IMR-90 (cell line): ENCODE results near the gene PTCH1. TPM values are rescaled to one million over a fixed set of nuclear protein-coding genes. Genes with fewer than 3 reads are reported as not detected.

ENCODE experiments used
- ATAC-seq: fragments of 200-7000 bp; cut with Tn5 transposase; 2 replicates; pipeline ENCODE4 v1.9.1; 2020; ENCODE audit warnings: low read depth, mild to moderate bottlenecking, moderate library complexity
- Bru-seq: library from RNA; stranded (reverse); fragments of 400-500 nt; gene quantifications from one replicate; lab custom pipeline; 2021; lab: Mats Ljungman, UMichigan
- BruChase-seq, 2 experiments: library from RNA; stranded (reverse); fragments of 400-500 nt; gene quantifications; one replicate each; lab custom pipeline; 2021; lab: Mats Ljungman, UMichigan
- BruUV-seq: library from RNA; stranded (reverse); fragments of 400-500 nt; replicated peaks from 2 replicates; lab custom pipeline; 2021; lab: Mats Ljungman, UMichigan
- CTCF ChIA-PET: fragments of 300-600 bp; formaldehyde crosslinking; extraction: SDS; loops from one replicate; lab custom pipeline; 2021; ENCODE audit warnings: antibody characterized with exemption; lab: Yijun Ruan, JAX
- POLR2A ChIA-PET: fragments of 300-600 bp; sonication (Branson Sonifier 250); formaldehyde crosslinking; loops from one replicate; lab custom pipeline; 2022; ENCODE audit warnings: antibody characterized with exemption; ENCODE audit not compliant: unreplicated experiment; lab: Charles Lee
- DNase-seq: peaks from one replicate; pipeline ENCODE4 v3.0.0; 2013
- H2AFZ ChIP-seq: replicated peaks from 2 replicates; pipeline ENCODE3; 2013; ENCODE audit warnings: low read length, mild to moderate bottlenecking; ENCODE audit not compliant: poor library complexity
- H2AK5ac ChIP-seq: 2 replicates; pipeline ENCODE4 v1.6.1; 2013; ENCODE audit warnings: low read depth, low read length, inconsistent platforms
- H2AK9ac ChIP-seq: replicated peaks from 2 replicates; pipeline ENCODE3; 2013; ENCODE audit warnings: mild to moderate bottlenecking, low read depth, low read length, moderate library complexity; ENCODE audit not compliant: poor library complexity
- H2BK120ac ChIP-seq: 2 replicates; pipeline ENCODE4 v1.6.1; 2013; ENCODE audit warnings: low read depth, low read length, inconsistent platforms
- H2BK15ac ChIP-seq: 3 replicates; pipeline ENCODE4 v1.6.1; 2013; ENCODE audit warnings: low read depth, low read length, inconsistent platforms
- H2BK20ac ChIP-seq: 2 replicates; pipeline ENCODE4 v1.6.1; 2013; ENCODE audit warnings: low read depth, mild to moderate bottlenecking, inconsistent platforms, low read length, moderate library complexity
- H2BK5ac ChIP-seq: 2 replicates; pipeline ENCODE4 v1.6.1; 2013; ENCODE audit warnings: mild to moderate bottlenecking, low read depth, low read length, inconsistent platforms; ENCODE audit not compliant: poor library complexity, severe bottlenecking
- H3K14ac ChIP-seq: replicated peaks from 2 replicates; pipeline ENCODE4 v1.6.1; 2013; ENCODE audit warnings: low read depth, low read length, inconsistent platforms
- H3K18ac ChIP-seq: 2 replicates; pipeline ENCODE4 v1.6.1; 2013; ENCODE audit warnings: low read depth, low read length, control low read depth
- H3K23ac ChIP-seq: 2 replicates; pipeline ENCODE4 v1.6.1; 2013; ENCODE audit warnings: low read depth, low read length, inconsistent platforms
- H3K27ac ChIP-seq: 2 replicates; pipeline ENCODE4 v1.5.1; 2013; ENCODE audit warnings: mild to moderate bottlenecking, control low read depth, low read length; ENCODE audit not compliant: insufficient read depth
- H3K27me3 ChIP-seq: 2 replicates; pipeline ENCODE4 v1.6.1; 2013; ENCODE audit warnings: low read length; ENCODE audit not compliant: control insufficient read depth, insufficient read depth
- H3K36me3 ChIP-seq: 2 replicates; pipeline ENCODE4 v1.6.1; 2013; ENCODE audit warnings: low read length, mixed read lengths; ENCODE audit not compliant: control insufficient read depth, insufficient read depth
- H3K4ac ChIP-seq: 2 replicates; pipeline ENCODE4 v1.6.1; 2013; ENCODE audit warnings: low read depth, low read length, inconsistent platforms
- H3K4me1 ChIP-seq: 2 replicates; pipeline ENCODE4 v1.6.1; 2013; ENCODE audit warnings: low read length, mixed read lengths; ENCODE audit not compliant: control insufficient read depth, insufficient read depth
- H3K4me2 ChIP-seq: 2 replicates; pipeline ENCODE4 v1.6.1; 2013; ENCODE audit warnings: low read depth, mild to moderate bottlenecking, control low read depth, low read length, moderate library complexity
- H3K4me3 ChIP-seq: 2 replicates; pipeline ENCODE4 v1.5.1; 2013; ENCODE audit warnings: low read depth, mild to moderate bottlenecking, control low read depth, low read length, moderate library complexity; ENCODE audit not compliant: insufficient read depth
- H3K56ac ChIP-seq: 2 replicates; pipeline ENCODE4 v1.6.1; 2013; ENCODE audit warnings: low read length, inconsistent platforms; ENCODE audit not compliant: insufficient read depth; ENCODE audit errors: extremely low read depth
- H3K79me1 ChIP-seq, 2 experiments: 2 replicates each; pipeline ENCODE4 v1.6.1; 2013; ENCODE audit warnings: low read length in 2 of 2, inconsistent platforms in 1 of 2, low read depth in 1 of 2
- H3K9ac ChIP-seq: 2 replicates; pipeline ENCODE4 v1.6.1; 2013; ENCODE audit warnings: low read depth, low read length, control low read depth
- H3K9me1 ChIP-seq: 2 replicates; pipeline ENCODE4 v1.6.1; 2013; ENCODE audit warnings: low read length, inconsistent platforms; ENCODE audit not compliant: insufficient read depth
- H3K9me3 ChIP-seq: 2 replicates; pipeline ENCODE4 v1.6.1; 2013; ENCODE audit warnings: low read length; ENCODE audit not compliant: control insufficient read depth, insufficient read depth
- H4K20me1 ChIP-seq: 2 replicates; pipeline ENCODE4 v1.6.1; 2013; ENCODE audit warnings: low read length, inconsistent platforms; ENCODE audit not compliant: insufficient read depth
- H4K5ac ChIP-seq: 2 replicates; pipeline ENCODE4 v1.6.1; 2013; ENCODE audit warnings: mild to moderate bottlenecking, low read depth, low read length, control low read depth
- H4K8ac ChIP-seq, 2 experiments: 2 replicates each; pipeline ENCODE4 v1.6.1; 2013; ENCODE audit warnings: low read depth in 2 of 2, low read length in 2 of 2, control low read depth in 1 of 2, inconsistent platforms in 1 of 2
- H4K91ac ChIP-seq: 2 replicates; pipeline ENCODE4 v1.6.1; 2013; ENCODE audit warnings: low read depth, low read length, inconsistent platforms; ENCODE audit not compliant: insufficient read depth
- BHLHE40 ChIP-seq: fragments of 150-350 bp; IDR thresholded peaks from 2 replicates; pipeline ENCODE4 v1.6.1; 2016; ENCODE audit warnings: mild to moderate bottlenecking, low read depth, low read length
- CHD1 ChIP-seq: IDR thresholded peaks from 2 replicates; pipeline ENCODE4 v1.6.1; 2012; ENCODE audit warnings: low read depth, low read length, improper control_type of control experiment
- MAZ ChIP-seq: IDR thresholded peaks from 2 replicates; pipeline ENCODE4 v1.6.1; 2012; ENCODE audit warnings: low read depth, mild to moderate bottlenecking, low read length, improper control_type of control experiment, moderate library complexity, borderline replicate concordance
- WGBS, 2 experiments: methylation state at CpG; one replicate each; pipeline versions ENCODE4 v1.1.5 to v1.1.7; 2013; ENCODE audit warnings: missing lambda C conversion rate in 2 of 2; ENCODE audit not compliant: insufficient read length in 1 of 2; ENCODE audit errors: extremely low coverage in 2 of 2; 5-methylcytosine and 5-hydroxymethylcytosine counted together
- dilution Hi-C: fragments of 300-500 bp; cut with HindIII; formaldehyde crosslinking; loops from one replicate; pipeline ENCODE4 v1.14.3; 2018; ENCODE audit warnings: low sequenced_read_pairs; ENCODE audit not compliant: unreplicated experiment
- in situ Hi-C: fragments of 300-500 bp; cut with MboI; formaldehyde crosslinking; loops from 3 replicates; pipeline ENCODE4 v1.14.3; 2019; ENCODE audit warnings: low sequenced_read_pairs, inconsistent platforms, mixed read lengths
- intact Hi-C: fragments of 100-400 bp; cut with micrococcal nuclease; formaldehyde crosslinking; loops from 2 replicates; pipeline ENCODE4 v1.10.0; 2022
- long read RNA-seq: library from polyadenylated mRNA; unstranded; transcript quantifications from one replicate; pipeline ENCODE4 v2.0.0, GENCODE V29; 2021; ENCODE audit not compliant: unreplicated experiment
- polyA plus RNA-seq, 3 experiments: library from polyadenylated mRNA; depleted of rRNA; stranded (reverse); fragments of >200 nt; gene quantifications; 2 replicates each; pipeline ENCODE4 v1.2.3, GENCODE V29; 2012; ENCODE audit warnings: low replicate concordance in 1 of 3
- total RNA-seq: library from RNA; depleted of rRNA; stranded (reverse); fragments of >200 nt; gene quantifications from 2 replicates; pipeline ENCODE4 v1.2.3, GENCODE V29; 2012; rRNA removed
- TF ChIP-seq, protein P1 (sequence below): fragments of 150-350 bp; IDR thresholded peaks from 2 replicates; pipeline ENCODE4 v1.6.1; 2017; ENCODE audit warnings: mild to moderate bottlenecking, antibody characterized with exemption, low read length, low read depth

PTCH1 gene
- 4.1 and 5.3 TPM in 2 replicates for total RNA-seq
- polyA plus RNA-seq (2012; rRNA removed): 5.0 and 6.0 TPM in 2 replicates
- polyA plus RNA-seq (2012; cell fraction: cytosol; rRNA removed): 2.0 and 3.7 TPM in 2 replicates
- polyA plus RNA-seq (2012; cell fraction: nucleus; rRNA removed; ENCODE audit: low replicate concordance): 12.6 and 14.4 TPM in 2 replicates
- Bru-seq, nascent RNA: percentile 77 among the genes with signal in this experiment
- BruChase-seq, experiment 1, labeled RNA remaining after a 6-hour chase: percentile 63 among the genes with signal in this experiment
- percentile 70 among the genes with signal in this experiment for BruChase-seq, experiment 2, labeled RNA remaining after a 2-hour chase
- long read RNA-seq, partial matches to known transcripts: 1 of 5 reads
- long read RNA-seq, other reads (novel, unspliced or antisense): 4 of 5 reads

DNA sequence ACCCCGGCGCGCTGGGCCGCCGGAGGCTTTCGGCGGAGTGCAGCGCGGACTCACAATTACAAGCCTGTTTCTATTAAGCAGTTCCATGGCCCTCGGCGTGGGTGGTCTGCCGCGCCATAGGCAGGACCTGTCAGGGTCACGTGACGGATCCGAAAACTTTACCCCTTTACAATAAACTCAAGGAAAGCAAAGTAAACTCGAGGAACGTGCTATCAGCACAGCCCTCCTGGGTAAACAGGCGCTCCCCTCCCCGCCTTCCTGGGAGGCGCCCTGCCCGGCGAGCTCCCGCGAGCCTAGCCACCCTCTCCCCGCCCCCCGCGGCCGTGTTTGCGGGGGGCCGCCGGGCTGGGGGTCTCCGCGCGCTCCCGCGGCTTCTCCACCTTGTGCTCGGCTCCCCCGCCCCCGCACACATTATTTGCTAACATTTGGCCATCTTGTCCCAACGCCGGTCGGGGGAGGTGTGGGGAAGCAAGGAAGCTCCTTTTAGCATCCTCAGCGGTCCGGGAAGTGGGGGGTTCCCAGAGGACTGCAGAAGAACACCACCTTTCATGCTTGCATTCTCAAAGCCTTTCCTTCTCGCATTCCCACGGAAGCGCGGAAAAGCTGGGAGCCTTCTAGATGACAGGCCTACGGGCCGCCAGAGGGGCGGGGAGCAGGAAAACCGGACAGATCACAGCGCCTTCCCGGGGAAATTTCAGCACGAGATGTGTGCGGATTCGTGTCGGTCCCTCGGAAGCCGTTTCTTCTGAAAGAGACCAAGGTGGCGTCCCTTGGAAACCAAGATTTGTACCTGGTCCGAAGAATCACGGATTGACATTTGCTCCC lies at the start of gene PTCH1:
Gene PTCH1 (minus strand): TSS at position 238 of the 825 bp plus-strand sequence.
- dilution Hi-C loops (no loop called here), intact Hi-C loops (loop anchor here (5.0 kb wide), 1 partner anchor 210 kb away; no protein-coding TSS in a partner anchor), in situ Hi-C loops (loop anchor here (10.0 kb wide), 2 partner anchors 202 to 358 kb away; partner anchors contain the start of genes ERCC6L2 and FANCC)
- H2AK9ac ChIP-seq: peak within 1 kb of the TSS; percentile 51
- H4K5ac ChIP-seq: no peak within 1 kb of the TSS
- H3K56ac ChIP-seq: no peak within 1 kb of the TSS
- H2BK20ac ChIP-seq: no peak within 1 kb of the TSS
- peaks cover 28% of the 10 kb centered on the region for H3K27me3 ChIP-seq
- H3K18ac ChIP-seq: no peak within 1 kb of the TSS
- ATAC-seq (peak; percentile 71), DNase-seq (peak; percentile 52)
- no peaks in the 10 kb centered on the region for H3K9me1 ChIP-seq
- H2BK15ac ChIP-seq: no peak within 1 kb of the TSS
- POLR2A ChIA-PET: no interaction called here
- H3K14ac ChIP-seq: 0 out of 2 replicates have a peak within 1 kb of the TSS, but pooled peaks have one; percentile 3
- peak within 1 kb of the TSS; percentile 14; the same call in 1 of the 2 replicates for H2BK120ac ChIP-seq
- H3K36me3 ChIP-seq: no peaks in the 10 kb centered on the region
- H3K79me1 ChIP-seq: peaks cover 3 to 11% of the 10 kb centered on the region in 2 experiments; a peak in 3 of 4 replicates
- peaks cover 4% of the 10 kb centered on the region; the same call in 1 of the 2 replicates for H3K9me3 ChIP-seq
- CTCF ChIA-PET: no interaction called here
- H3K27ac ChIP-seq: 0 out of 2 replicates have a peak within 1 kb of the TSS, but pooled peaks have one; percentile 12
- peak within 1 kb of the TSS; percentile 87 for H3K4me2 ChIP-seq
- no peak within 1 kb of the TSS for H4K8ac ChIP-seq
- peak within 1 kb of the TSS; percentile 90 for H2AFZ ChIP-seq
- H3K4me3 ChIP-seq: peak within 1 kb of the TSS; percentile 58
- H3K9ac ChIP-seq: peak within 1 kb of the TSS; percentile 59
- TF ChIP-seq MAZ (peak; percentile 37; the same call in 1 of the 2 replicates), CHD1 (no peak), BHLHE40 (peak; percentile 80)
- TF ChIP-seq, protein P1, sequence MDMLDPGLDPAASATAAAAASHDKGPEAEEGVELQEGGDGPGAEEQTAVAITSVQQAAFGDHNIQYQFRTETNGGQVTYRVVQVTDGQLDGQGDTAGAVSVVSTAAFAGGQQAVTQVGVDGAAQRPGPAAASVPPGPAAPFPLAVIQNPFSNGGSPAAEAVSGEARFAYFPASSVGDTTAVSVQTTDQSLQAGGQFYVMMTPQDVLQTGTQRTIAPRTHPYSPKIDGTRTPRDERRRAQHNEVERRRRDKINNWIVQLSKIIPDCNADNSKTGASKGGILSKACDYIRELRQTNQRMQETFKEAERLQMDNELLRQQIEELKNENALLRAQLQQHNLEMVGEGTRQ: peak; percentile 86
- whole genome bisulfite sequencing, 2 experiments: 6% methylated on average over 19 of the region's 64 CpGs; no CpG with 5 or more reads in 1 of the 2 experiments
- no peak within 1 kb of the TSS for H4K91ac ChIP-seq
- H3K23ac ChIP-seq: peak within 1 kb of the TSS; percentile 82; the same call in 1 of the 2 replicates
- no peaks in the 10 kb centered on the region for H4K20me1 ChIP-seq
- H3K4ac ChIP-seq: 0 out of 2 replicates have a peak within 1 kb of the TSS, but pooled peaks have one; percentile 15
- H2BK5ac ChIP-seq: no peak within 1 kb of the TSS
- BruUV-seq: no TSS peak
- H3K4me1 ChIP-seq: peaks cover 4% of the 10 kb centered on the region
- no peak within 1 kb of the TSS for H2AK5ac ChIP-seq
